Measurements from ENCODE around the gene LSM6.

GRCh38 chr4:146193628-146194027 lies 18.1 kb downstream of the LSM6 start:
- TF ChIP-seq CTCF (conservative IDR thresholded peaks at IDR 0.05; ENCODE audit: low read depth, low read length), result no peak
- TF ChIP-seq EZH2phosphoT487 (IDR thresholded peaks at IDR 0.05; ENCODE audit: borderline replicate concordance, low read length), result no peak
